K562 (cell line): ENCODE results near the gene GNB2. TPM values are rescaled to one million over a fixed set of nuclear protein-coding genes. Genes with fewer than 3 reads are reported as not detected.

Experiments used
- AFF1 ChIP-seq, 2 experiments: fragments of 450-650 bp; IDR thresholded peaks; 2 replicates each; pipeline ENCODE4 v1.6.1; 2018; ENCODE audit warnings: mild to moderate bottlenecking in 2 of 2, low read depth in 1 of 2; ENCODE audit not compliant: partially characterized antibody in 2 of 2
- ELF2 ChIP-seq: fragments of 250-450 bp; sonication (Bioruptor Pico); IDR thresholded peaks from 2 replicates; pipeline ENCODE4 v1.5.0; 2021; ENCODE audit warnings: mild to moderate bottlenecking
- HDAC8 ChIP-seq: fragments of 450-650 bp; IDR thresholded peaks from 2 replicates; pipeline ENCODE4 v1.6.1; 2016; ENCODE audit warnings: mild to moderate bottlenecking, missing genetic modification characterization, moderate library complexity, missing compliant biosample characterization
- HOXB6 ChIP-seq: fragments of 250-450 bp; sonication (Bioruptor Pico); IDR thresholded peaks from 2 replicates; pipeline ENCODE4 v1.5.1; 2022; ENCODE audit warnings: mild to moderate bottlenecking, borderline replicate concordance
- PPARD ChIP-seq: fragments of 250-450 bp; sonication (Bioruptor Pico); IDR thresholded peaks from 2 replicates; pipeline ENCODE4 v1.8.0; 2022; ENCODE audit warnings: inconsistent platforms, mild to moderate bottlenecking, moderate library complexity
- ZFX ChIP-seq: sonication (generic); formaldehyde crosslinking; IDR thresholded peaks from 2 replicates; pipeline ENCODE4 v1.8.0; 2022; ENCODE audit warnings: mild to moderate bottlenecking, missing genetic modification reagents, moderate library complexity
- ZNF197 ChIP-seq: fragments of 200-800 bp; sonication (Bioruptor generic); IDR thresholded peaks from 2 replicates; pipeline ENCODE4 v1.6.1; 2016; ENCODE audit warnings: low read depth, missing genetic modification characterization, missing compliant biosample characterization
- ZNF232 ChIP-seq: sonication (generic); formaldehyde crosslinking; IDR thresholded peaks from 2 replicates; pipeline ENCODE4 v1.8.0; 2022; ENCODE audit warnings: mild to moderate bottlenecking, missing genetic modification reagents
- ZNF586 ChIP-seq: fragments of 450-650 bp; formaldehyde crosslinking; conservative IDR thresholded peaks from 2 replicates; pipeline ENCODE4 v1.4.0; 2020; ENCODE audit warnings: mild to moderate bottlenecking, moderate library complexity
- polyA plus RNA-seq, 8 experiments: library from polyadenylated mRNA; depleted of rRNA in 4 of 8; stranded (reverse) in 5 of 8; unstranded in 3 of 8; fragments of >200 nt; fragmentation: Nextera tagmentation in 2 of 8; fragmentation: Illumina TruSeq in 1 of 8; extraction: Ambion mirVana in 2 of 8; extraction: Trizol in 1 of 8; gene quantifications; 2 replicates each; pipeline versions ENCODE4 v1.2.1 to v1.2.3, GENCODE V29; 2011 to 2014; ENCODE audit warnings: inconsistent platforms in 1 of 8, missing spikeins in 1 of 8
- total RNA-seq, 7 experiments: library from RNA; depleted of rRNA in 6 of 7; stranded (reverse); fragments of >200 nt in 6 of 7; fragmentation: Illumina TruSeq in 2 of 7; extraction: Trizol in 2 of 7; gene quantifications; 2 replicates each; pipeline versions ENCODE4 v1.2.1 to v1.2.3, GENCODE V29; 2011 to 2021; ENCODE audit warnings: low replicate concordance in 1 of 7
- TF ChIP-seq, protein P1 (sequence below): fragments of 200-600 bp; sonication (generic); IDR thresholded peaks from one replicate; pipeline ENCODE4 v1.6.1; 2012; ENCODE audit warnings: mild to moderate bottlenecking, low read depth, low read length, inconsistent platforms

GNB2 gene
- total and polyA plus RNA-seq, 9 of the 15 experiments (the other 6 are each of a cell fraction or from before 2014, with no cell fraction given), result 0.65 to 320 (median 104) TPM

DNA sequence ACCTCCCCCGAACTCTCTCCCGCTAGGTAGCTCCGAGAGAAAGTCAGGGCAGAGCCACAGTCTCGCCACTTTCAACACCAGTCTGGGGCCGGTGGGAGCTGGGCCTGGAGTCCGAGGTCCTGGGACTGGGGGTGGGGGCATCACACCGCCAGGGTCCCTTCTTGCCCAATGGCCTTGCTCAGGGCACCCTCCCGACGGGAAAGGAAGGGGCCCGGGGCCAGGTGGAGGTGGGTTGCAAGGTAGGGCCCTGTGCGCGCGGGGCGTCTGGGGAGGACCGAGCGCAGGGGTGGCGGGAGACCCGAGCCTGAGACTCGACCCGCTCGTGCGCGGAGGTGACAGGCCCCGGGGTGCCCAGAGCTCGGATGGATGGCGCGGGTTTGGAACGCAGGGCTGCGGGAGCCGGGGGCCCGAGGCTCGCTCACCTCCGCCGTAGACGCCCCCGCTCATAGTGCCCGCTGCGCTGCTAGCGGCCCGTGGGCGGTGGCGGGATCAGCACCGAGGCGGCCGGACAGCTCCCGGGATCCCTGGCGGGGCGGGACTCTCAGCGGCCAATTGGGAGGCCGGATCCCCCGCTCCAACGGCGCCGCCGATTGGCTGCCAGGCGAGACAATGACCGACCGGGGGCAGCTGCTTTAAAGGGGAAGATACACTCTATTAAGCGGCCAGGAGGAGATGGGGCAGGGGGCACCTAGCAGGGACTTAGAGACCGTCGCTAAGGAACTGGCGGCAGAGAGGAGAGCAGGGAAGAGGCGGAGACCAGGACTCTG, 17.4 kb upstream of the GNB2 start, which contains the start of gene ACTL6B (continued):
- TF ChIP-seq AFF1 (IDR thresholded peaks at IDR 0.05; ENCODE audit: low read depth in 1 of 2, partially characterized antibody in 2 of 2) (peak in 1 of 2 experiments; percentile 90), ELF2 (CRISPR knock-in tag) (no peak), ZNF197 (CRISPR knock-in tag) (peak; percentile 81), HDAC8 (tag) (no peak), PPARD (no peak), ZNF586 (CRISPR knock-in tag) (no peak), ZNF232 (CRISPR knock-in tag) (peak; percentile 97), ZFX (peak; percentile 31; the same call in 1 of the 2 replicates), HOXB6 (CRISPR knock-in tag) (no peak)
- TF ChIP-seq, protein P1, sequence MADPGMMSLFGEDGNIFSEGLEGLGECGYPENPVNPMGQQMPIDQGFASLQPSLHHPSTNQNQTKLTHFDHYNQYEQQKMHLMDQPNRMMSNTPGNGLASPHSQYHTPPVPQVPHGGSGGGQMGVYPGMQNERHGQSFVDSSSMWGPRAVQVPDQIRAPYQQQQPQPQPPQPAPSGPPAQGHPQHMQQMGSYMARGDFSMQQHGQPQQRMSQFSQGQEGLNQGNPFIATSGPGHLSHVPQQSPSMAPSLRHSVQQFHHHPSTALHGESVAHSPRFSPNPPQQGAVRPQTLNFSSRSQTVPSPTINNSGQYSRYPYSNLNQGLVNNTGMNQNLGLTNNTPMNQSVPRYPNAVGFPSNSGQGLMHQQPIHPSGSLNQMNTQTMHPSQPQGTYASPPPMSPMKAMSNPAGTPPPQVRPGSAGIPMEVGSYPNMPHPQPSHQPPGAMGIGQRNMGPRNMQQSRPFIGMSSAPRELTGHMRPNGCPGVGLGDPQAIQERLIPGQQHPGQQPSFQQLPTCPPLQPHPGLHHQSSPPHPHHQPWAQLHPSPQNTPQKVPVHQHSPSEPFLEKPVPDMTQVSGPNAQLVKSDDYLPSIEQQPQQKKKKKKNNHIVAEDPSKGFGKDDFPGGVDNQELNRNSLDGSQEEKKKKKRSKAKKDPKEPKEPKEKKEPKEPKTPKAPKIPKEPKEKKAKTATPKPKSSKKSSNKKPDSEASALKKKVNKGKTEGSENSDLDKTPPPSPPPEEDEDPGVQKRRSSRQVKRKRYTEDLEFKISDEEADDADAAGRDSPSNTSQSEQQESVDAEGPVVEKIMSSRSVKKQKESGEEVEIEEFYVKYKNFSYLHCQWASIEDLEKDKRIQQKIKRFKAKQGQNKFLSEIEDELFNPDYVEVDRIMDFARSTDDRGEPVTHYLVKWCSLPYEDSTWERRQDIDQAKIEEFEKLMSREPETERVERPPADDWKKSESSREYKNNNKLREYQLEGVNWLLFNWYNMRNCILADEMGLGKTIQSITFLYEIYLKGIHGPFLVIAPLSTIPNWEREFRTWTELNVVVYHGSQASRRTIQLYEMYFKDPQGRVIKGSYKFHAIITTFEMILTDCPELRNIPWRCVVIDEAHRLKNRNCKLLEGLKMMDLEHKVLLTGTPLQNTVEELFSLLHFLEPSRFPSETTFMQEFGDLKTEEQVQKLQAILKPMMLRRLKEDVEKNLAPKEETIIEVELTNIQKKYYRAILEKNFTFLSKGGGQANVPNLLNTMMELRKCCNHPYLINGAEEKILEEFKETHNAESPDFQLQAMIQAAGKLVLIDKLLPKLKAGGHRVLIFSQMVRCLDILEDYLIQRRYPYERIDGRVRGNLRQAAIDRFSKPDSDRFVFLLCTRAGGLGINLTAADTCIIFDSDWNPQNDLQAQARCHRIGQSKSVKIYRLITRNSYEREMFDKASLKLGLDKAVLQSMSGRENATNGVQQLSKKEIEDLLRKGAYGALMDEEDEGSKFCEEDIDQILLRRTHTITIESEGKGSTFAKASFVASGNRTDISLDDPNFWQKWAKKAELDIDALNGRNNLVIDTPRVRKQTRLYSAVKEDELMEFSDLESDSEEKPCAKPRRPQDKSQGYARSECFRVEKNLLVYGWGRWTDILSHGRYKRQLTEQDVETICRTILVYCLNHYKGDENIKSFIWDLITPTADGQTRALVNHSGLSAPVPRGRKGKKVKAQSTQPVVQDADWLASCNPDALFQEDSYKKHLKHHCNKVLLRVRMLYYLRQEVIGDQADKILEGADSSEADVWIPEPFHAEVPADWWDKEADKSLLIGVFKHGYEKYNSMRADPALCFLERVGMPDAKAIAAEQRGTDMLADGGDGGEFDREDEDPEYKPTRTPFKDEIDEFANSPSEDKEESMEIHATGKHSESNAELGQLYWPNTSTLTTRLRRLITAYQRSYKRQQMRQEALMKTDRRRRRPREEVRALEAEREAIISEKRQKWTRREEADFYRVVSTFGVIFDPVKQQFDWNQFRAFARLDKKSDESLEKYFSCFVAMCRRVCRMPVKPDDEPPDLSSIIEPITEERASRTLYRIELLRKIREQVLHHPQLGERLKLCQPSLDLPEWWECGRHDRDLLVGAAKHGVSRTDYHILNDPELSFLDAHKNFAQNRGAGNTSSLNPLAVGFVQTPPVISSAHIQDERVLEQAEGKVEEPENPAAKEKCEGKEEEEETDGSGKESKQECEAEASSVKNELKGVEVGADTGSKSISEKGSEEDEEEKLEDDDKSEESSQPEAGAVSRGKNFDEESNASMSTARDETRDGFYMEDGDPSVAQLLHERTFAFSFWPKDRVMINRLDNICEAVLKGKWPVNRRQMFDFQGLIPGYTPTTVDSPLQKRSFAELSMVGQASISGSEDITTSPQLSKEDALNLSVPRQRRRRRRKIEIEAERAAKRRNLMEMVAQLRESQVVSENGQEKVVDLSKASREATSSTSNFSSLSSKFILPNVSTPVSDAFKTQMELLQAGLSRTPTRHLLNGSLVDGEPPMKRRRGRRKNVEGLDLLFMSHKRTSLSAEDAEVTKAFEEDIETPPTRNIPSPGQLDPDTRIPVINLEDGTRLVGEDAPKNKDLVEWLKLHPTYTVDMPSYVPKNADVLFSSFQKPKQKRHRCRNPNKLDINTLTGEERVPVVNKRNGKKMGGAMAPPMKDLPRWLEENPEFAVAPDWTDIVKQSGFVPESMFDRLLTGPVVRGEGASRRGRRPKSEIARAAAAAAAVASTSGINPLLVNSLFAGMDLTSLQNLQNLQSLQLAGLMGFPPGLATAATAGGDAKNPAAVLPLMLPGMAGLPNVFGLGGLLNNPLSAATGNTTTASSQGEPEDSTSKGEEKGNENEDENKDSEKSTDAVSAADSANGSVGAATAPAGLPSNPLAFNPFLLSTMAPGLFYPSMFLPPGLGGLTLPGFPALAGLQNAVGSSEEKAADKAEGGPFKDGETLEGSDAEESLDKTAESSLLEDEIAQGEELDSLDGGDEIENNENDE, result no peak
